ENCODE data around the gene YIF1B. TPM values are rescaled to one million over a fixed set of nuclear protein-coding genes. Genes with fewer than 3 reads are reported as not detected.

YIF1B gene
- total and polyA plus RNA-seq, 9 of the 15 experiments (the other 6 are each of a cell fraction or from before 2014, with no cell fraction given): 8.5 to 586 (median 323) TPM

GRCh38 chr19:38266981-38267597 is 48.7 kb downstream of the YIF1B start (continued):
- TF ChIP-seq ZNF639 (CRISPR knock-in tag; conservative IDR thresholded peaks at IDR 0.05 in 1 of 2, IDR thresholded peaks at IDR 0.05 in 1 of 2) (no peak), ADNP (tag; IDR thresholded peaks at IDR 0.05) (no peak), ZNF121 (CRISPR knock-in tag; conservative IDR thresholded peaks at IDR 0.05) (no peak), ZKSCAN8 (CRISPR knock-in tag; IDR thresholded peaks at IDR 0.05) (no peak), ZNF311 (CRISPR knock-in tag; IDR thresholded peaks at IDR 0.05) (no peak), RBM39 (optimal IDR thresholded peaks at IDR 0.05; ENCODE audit: low read depth, low read length) (no peak), SMARCA4 (IDR thresholded peaks at IDR 0.05) (peak; percentile 47; the same call in 1 of the 2 replicates), PATZ1 (CRISPR knock-in tag; IDR thresholded peaks at IDR 0.05; ENCODE audit: borderline replicate concordance) (no peak), DPF2 (IDR thresholded peaks at IDR 0.05) (peak; percentile 57), SMARCC2 (IDR thresholded peaks at IDR 0.05; ENCODE audit: low read depth) (no peak), FOXK2 (conservative IDR thresholded peaks at IDR 0.05 in 1 of 2, IDR thresholded peaks at IDR 0.05 in 1 of 2; ENCODE audit: low read depth in 2 of 2) (peak; percentile 30 to 35; a peak in 1 of 4 replicates), TRIM24 (IDR thresholded peaks at IDR 0.05) (no peak), POLR2B (IDR thresholded peaks at IDR 0.05; ENCODE audit: low read depth, partially characterized antibody) (no peak), EGR1 (conservative IDR thresholded peaks at IDR 0.05) (peak; percentile 90), PCBP2 (IDR thresholded peaks at IDR 0.05; ENCODE audit: low read depth, low read length, poor library complexity, severe bottlenecking) (no peak), ELF4 (CRISPR knock-in tag; IDR thresholded peaks at IDR 0.05) (no peak), ZNF347 (CRISPR knock-in tag; IDR thresholded peaks at IDR 0.05; ENCODE audit: low read depth) (no peak), ZNF384 (IDR thresholded peaks at IDR 0.05; ENCODE audit: low read depth, low read length) (peak; percentile 63; the same call in 1 of the 2 replicates), ZNF717 (CRISPR knock-in tag; IDR thresholded peaks at IDR 0.05) (no peak), KAT7 (CRISPR knock-in tag; IDR thresholded peaks at IDR 0.05; ENCODE audit: borderline replicate concordance) (no peak), JUND (IDR thresholded peaks at IDR 0.05; ENCODE audit: borderline replicate concordance, low read depth, low read length) (peak; percentile 50; the same call in 1 of the 2 replicates), JUND (tag; IDR thresholded peaks at IDR 0.05; ENCODE audit: borderline replicate concordance, low read depth, low read length) (peak; percentile 32; the same call in 1 of the 3 replicates)
- TF ChIP-seq, protein P1, sequence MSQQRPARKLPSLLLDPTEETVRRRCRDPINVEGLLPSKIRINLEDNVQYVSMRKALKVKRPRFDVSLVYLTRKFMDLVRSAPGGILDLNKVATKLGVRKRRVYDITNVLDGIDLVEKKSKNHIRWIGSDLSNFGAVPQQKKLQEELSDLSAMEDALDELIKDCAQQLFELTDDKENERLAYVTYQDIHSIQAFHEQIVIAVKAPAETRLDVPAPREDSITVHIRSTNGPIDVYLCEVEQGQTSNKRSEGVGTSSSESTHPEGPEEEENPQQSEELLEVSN (IDR thresholded peaks at IDR 0.05; ENCODE audit: borderline replicate concordance in 1 of 2, extremely low read depth in 1 of 2, insufficient read depth in 1 of 2, insufficient read length in 1 of 2, low read depth in 1 of 2, low read length in 1 of 2, poor library complexity in 1 of 2, severe bottlenecking in 1 of 2): no peak

Measured in K562 (cell line).